Measurements from ENCODE around the gene BAX. TPM values are rescaled to one million over a fixed set of nuclear protein-coding genes. Genes with fewer than 3 reads are reported as not detected.

Gene BAX
- total and polyA plus RNA-seq, 8 donors, result 47.7 to 141 (median 63.2) TPM

GRCh38 chr19:48975947-48976847 is 21.5 kb downstream of the BAX start:
- no peak overlapping the region for H3K4me3 ChIP-seq
- H3K27me3 ChIP-seq, result no peaks in the 10 kb centered on the region
- intact Hi-C loops (cut with DNase I), result no loop called here
- no peaks in the 10 kb centered on the region for H3K9me3 ChIP-seq
- H3K27ac ChIP-seq, result no peak overlapping the region
- DNase-seq (no peak), ATAC-seq (no peak)
- H3K36me3 ChIP-seq, result peaks cover 0 to 83% of the 10 kb centered on the region in 2 donors
- TF ChIP-seq CTCF (IDR thresholded peaks at IDR 0.05), result no peak
- H3K4me1 ChIP-seq, result peaks cover 0 to 5% of the 10 kb centered on the region in 2 donors

- Histone ChIP-seq H3K4me1 (peaks cover 0 to 5% of the 10 kb centered on the region in 2 donors), H3K27me3 (no peaks in the 10 kb centered on the region), H3K4me3 (no peak overlapping the region), H3K27ac (no peak overlapping the region), H3K36me3 (peaks cover 0 to 83% of the 10 kb centered on the region in 2 donors), H3K9me3 (no peaks in the 10 kb centered on the region)
- intact Hi-C loops (cut with DNase I), result no loop called here
- DNase-seq, result no peak
- TF ChIP-seq CTCF (IDR thresholded peaks at IDR 0.05), result no peak
- ATAC-seq, result no peak
Measured at GRCh38 chr19:48977061-48977460, 22.4 kb downstream of the BAX start.

- Histone ChIP-seq H3K27ac (no peak overlapping the region), H3K4me3 (no peak overlapping the region), H3K4me1 (peaks cover 0 to 5% of the 10 kb centered on the region in 2 donors), H3K9me3 (no peaks in the 10 kb centered on the region), H3K27me3 (no peaks in the 10 kb centered on the region), H3K36me3 (peaks cover 0 to 86% of the 10 kb centered on the region in 2 donors)
- ATAC-seq, result no peak
- no peak for DNase-seq
- no peak for TF ChIP-seq CTCF (IDR thresholded peaks at IDR 0.05)
- intact Hi-C loops (cut with DNase I), result no loop called here
Measured at GRCh38 chr19:48982280-48982679, 27.6 kb downstream of the BAX start.

- peaks cover 0 to 9% of the 10 kb centered on the region in 2 donors for H3K4me1 ChIP-seq
- H3K4me3 ChIP-seq, result no peak overlapping the region
- no peak for TF ChIP-seq CTCF (IDR thresholded peaks at IDR 0.05)
- intact Hi-C loops (cut with DNase I), result no loop called here
- H3K36me3 ChIP-seq, result peaks cover 0 to 97% of the 10 kb centered on the region in 2 donors
- no peak overlapping the region for H3K27ac ChIP-seq
- H3K27me3 ChIP-seq, result no peaks in the 10 kb centered on the region
- no peak for DNase-seq
- ATAC-seq, result no peak
- H3K9me3 ChIP-seq, result no peaks in the 10 kb centered on the region
Measured at GRCh38 chr19:48985711-48986110, 31.0 kb downstream of the BAX start.

GRCh38 chr19:48986211-48986610 is 31.5 kb downstream of the BAX start:
- intact Hi-C loops (cut with DNase I), result no loop called here
- ATAC-seq, result no peak
- H3K36me3 ChIP-seq, result peaks cover 0 to 94% of the 10 kb centered on the region in 2 donors
- no peak overlapping the region for H3K4me3 ChIP-seq
- H3K27me3 ChIP-seq, result no peaks in the 10 kb centered on the region
- H3K9me3 ChIP-seq, result no peaks in the 10 kb centered on the region
- TF ChIP-seq CTCF (IDR thresholded peaks at IDR 0.05), result no peak
- DNase-seq, result no peak
- peaks cover 2 to 14% of the 10 kb centered on the region in 2 donors for H3K4me1 ChIP-seq
- H3K27ac ChIP-seq, result no peak overlapping the region
